HG03103 (cell line): ENCODE data around the gene SLC35G1.

ENCODE experiments used
- ATAC-seq: cut with Tn5 transposase; IDR thresholded peaks from one replicate; pipeline ENCODE4 v1.9.1; 2021; ENCODE audit warnings: low read depth; ENCODE audit not compliant: unreplicated experiment

SLC35G1 gene

GRCh38 chr10:93876381-93876780, 17.4 kb upstream of the SLC35G1 start:
- no peak for ATAC-seq

DNA sequence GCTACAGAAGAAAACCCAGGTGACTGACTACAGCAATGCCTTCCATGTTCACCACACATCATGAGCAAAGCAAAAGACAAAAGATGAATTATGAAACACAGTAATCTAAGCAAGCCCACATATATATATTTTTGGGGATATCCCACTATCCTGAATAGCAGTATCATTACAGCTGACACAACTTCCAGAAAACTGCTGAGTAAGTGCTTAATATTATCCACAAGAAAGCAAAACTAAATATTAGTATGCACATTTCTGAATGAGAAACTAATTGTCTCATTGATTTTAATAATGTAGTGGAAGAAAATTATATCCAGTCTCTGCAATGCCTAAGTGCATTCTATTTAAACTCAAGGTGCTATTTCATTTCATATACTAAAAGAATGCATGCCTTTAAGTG, 14.5 kb upstream of the SLC35G1 start:
- ATAC-seq = no peak

GRCh38 chr10:93894516-93895378, 969 bp downstream of the SLC35G1 start:
- ATAC-seq = peak; percentile 2

DNA sequence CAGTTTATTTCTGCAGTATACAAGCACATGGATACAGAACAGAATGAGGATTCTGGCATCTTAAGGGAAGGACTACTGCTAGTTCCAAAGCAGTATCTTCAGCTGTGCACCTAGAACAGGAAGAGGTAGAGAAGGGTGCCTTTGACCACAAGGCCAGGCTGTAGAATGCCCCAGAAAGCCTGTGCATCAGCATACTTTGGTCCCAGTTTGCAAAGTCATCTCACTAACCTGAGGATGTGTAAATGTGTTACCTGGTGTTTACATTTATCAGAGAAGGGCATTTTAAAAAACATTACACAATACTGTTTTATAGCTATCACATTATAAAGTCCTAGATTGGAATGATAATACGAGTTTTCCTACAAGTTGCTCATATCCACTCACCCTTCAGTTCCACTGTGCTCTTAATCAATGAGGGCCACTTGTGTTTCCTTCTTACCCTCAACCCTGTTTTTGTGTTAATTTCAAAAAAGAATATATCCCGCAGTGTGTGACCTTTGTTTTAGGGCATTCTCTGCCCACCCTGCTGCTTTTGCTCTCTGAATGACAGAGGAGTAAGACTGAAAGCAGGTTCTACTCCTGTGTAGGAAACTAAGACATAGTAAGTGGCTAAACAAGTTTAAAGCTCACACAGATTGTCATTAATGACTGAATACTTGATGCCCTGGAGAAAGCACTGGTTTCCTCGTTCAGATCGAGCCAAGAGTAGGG, 3.4 kb downstream of the SLC35G1 start:
- no peak for ATAC-seq

DNA sequence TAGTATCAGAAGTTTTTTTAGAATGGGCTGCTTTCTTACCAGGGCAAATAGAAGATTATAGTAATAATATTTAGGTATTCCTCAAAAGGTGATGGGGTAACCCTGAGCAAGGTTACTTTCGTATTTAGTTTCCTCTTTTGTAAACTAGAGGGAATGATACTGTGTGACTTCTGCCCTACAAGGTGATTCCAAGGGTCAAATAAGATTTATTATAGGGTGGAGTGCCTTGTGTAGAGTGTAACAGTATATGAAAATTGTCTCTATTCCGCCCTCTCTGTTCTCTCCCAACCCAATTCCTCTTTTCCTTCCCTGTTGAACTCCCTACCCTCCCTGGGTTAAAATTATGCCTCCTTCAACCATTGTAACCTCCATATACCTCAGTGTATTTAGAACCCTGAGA, 5.3 kb downstream of the SLC35G1 start:
- ATAC-seq = no peak

DNA sequence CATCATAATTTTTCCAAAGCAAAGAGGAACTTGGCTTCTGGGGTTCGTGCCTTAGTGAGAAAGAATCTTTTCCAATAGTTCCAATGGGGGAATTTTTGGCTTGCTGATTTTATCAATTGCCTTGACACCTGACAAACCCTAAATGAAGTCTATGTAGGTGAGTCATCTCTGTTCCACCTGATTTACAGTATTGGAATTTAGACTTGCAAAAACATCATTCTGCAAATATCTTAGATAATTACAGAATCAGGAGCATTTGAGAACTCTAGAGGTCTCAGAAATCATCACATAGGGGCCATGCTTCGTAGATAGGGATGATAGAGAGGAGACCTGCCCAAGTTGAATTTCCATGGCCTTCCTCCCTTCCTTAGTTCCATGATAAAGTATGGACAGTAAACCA, 9.3 kb downstream of the SLC35G1 start:
- no peak for ATAC-seq

GRCh38 chr10:93904901-93905300, 11.1 kb downstream of the SLC35G1 start:
- no peak for ATAC-seq

DNA sequence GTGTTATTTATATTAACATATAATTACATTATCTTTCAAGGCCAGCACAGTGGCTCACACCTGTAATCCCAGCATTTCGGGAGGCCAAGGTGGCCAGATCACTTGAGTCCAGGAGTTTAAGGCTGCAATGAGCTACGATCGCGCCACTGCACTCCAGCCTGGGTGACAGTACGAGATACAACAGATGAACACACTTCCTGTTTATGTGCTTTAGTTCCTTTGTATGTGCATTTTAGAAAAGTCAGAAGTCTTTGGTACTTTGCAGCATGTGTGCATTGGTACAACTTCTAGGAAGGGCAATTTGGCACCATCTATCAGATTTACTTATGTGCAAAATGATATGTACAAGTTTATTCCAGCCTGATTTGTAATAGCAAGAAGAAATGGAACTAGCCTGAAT, 13.3 kb downstream of the SLC35G1 start:
- ATAC-seq = no peak

- ATAC-seq = no peak
These were observed 18.1 kb downstream of the SLC35G1 start for GRCh38 chr10:93911866-93912265.

DNA sequence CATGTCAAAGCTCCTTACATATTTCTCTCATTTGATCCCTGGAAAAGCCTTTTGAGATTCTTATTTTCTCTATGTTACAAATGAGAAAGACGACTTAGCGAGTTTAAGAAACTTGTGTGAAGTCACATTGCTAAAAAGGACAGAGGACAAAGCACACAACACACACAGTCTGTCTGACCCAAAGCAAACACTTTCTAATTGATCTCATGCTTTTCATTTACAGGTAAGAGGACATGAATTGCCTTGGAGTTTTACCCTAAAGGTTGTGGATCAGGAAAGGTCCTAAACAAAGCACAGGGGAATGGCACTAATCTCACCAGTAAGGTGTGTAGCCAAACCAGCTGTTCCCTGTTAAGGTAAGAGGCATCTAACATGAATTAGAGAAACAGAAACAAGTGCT, 18.7 kb downstream of the SLC35G1 start:
- ATAC-seq = no peak

DNA sequence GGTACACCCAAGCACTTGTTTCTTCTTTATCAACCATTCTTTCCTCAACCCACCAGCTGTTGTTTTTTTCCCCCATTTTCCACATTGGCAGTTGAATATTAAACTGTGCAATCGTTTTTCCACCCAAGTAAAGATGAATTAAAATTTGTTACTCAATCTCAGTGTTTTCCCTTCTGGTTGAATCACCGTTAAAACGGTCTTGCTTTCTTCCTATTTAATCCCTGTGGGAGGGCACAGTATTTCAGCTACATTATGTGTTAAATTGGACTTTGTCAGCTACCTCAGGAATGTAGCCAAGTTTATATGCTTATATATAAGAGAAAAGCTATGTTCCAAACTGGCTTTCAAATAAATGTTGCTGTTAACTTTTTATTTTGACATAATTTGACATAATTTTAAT, 19.9 kb downstream of the SLC35G1 start:
- ATAC-seq = no peak

DNA sequence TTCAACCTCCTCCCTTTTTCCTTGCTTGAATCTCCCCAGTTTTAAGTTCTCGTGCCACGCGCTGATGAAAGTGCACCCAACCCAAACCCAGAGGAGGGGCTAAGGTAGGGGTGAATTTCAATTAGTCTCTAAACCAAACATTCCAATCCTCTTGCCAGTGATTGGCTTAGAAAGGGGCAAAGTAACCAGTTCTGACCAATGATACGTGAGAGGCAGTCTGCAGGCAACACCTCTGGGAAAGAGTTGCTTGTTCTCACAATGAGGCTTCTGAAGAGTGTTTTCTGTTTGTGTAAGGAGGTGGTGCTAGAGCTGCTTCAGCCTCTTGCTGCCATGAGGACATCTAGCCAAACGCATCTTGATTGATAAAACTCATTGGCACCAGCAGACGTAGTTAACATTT, 21.8 kb downstream of the SLC35G1 start:
- ATAC-seq = no peak

DNA sequence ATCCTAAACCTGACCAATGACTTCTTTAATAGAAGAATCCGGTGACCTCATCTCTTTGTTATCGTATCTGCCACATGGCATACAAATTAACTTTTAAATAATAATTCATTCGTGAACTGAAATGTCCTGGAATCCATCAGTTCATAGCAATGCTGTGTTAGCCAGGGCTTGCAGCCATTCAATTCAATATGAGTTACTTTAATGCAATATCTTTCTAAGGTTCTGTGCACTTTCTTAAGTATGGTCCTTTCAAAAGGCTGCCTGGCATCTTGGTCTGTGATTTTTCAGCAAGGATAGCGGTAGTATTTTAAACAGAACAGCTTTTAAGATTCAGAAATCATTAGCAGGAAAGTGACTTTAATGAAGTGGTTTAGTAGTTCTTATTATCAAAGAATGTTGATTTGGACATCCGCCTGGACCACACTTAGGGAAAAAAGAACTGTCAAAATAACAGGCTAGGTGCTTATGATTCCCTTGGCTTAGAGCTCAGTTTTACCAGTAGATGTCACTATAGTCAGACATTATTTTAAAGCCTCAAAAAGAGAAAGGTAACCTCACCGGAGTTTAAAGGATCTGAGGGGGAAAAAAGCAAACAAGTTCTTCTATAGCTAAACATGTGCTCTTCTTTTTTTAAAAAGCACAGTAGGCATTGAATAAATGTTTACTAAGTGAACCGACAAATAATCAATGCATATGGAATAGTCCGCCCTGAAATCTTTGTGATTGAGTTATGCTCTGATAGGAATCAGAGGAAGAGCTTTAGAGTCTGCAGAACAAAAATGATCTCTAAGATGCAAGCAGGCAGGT, 22.7 kb downstream of the SLC35G1 start:
- ATAC-seq = no peak

GRCh38 chr10:93917064-93917391, 23.2 kb downstream of the SLC35G1 start:
- ATAC-seq = no peak

GRCh38 chr10:93917821-93918220, 24.0 kb downstream of the SLC35G1 start:
- ATAC-seq = no peak

DNA sequence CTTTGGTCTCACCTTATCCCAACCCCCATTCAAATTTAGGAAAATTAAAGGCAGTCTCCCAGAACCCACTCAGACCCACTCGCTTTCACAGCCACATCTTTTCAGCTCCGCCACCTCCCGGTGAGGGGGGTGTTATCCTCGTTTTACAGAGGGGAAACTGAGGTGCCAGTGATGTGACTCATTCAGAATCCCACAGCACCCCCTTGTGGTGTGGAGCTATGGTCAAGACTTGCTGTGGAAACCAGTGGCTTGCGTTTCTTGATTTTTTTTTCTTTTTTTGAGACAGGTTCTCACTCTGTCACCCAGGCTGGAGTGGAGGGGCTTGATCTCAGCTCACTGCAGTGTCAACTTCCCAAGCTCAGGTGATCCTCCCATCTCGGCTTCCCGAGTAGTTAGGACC, 27.6 kb downstream of the SLC35G1 start:
- no peak for ATAC-seq

DNA sequence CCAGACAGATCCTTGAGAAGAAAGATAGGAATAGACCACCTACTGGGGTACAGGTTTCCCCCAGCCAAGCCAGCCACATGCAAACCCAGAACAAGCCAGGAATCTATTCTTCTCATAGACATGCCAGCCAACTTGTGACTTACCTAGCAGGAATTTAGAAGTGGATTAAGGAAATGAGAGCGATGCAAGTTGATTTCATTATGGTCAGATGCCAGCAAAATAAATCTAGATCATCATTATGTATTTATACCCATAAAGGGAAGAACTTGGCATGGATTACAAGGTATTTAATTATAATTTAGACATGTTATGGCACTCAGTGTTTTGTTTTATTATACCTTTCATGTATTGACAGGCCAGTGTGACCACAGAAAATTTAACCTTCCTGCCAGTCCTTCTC, 32.8 kb downstream of the SLC35G1 start:
- ATAC-seq = no peak

DNA sequence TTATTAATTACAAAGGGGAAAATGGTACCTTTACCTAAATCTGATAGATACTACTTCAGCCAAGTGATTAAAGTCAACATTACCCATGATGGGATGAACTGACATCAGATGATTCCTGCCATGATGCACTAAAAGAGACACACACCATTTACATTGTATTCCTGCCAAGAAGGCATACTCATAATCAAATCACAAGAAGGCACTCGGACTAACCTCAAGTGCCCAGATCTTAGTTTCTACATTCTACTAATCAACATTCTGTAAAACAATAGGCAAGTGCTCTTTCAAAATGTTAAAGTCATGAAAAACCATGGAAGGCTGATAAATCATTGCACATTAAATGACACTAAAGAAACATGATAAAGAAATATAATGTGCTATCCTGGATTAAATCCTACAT, 44.4 kb downstream of the SLC35G1 start:
- ATAC-seq = no peak

DNA sequence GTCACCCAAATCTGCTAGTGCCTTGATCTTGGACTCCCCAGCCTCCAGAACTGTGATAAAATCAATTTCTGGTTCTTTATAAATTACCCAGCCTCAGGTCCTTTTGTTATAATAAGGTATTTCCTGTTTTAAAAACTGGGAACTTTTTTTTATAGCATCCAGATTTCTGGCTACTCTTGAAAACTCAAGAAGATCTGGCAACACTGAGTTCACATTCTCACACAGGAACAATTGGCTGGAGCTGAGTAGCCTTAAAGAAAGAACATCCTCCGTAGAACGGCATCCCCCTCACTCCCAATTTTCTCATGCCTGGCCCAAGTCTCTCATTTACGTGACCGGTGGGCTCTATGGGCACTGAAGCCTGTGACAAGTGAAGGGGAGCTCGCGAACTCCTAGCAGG, 47.1 kb downstream of the SLC35G1 start:
- ATAC-seq = no peak

DNA sequence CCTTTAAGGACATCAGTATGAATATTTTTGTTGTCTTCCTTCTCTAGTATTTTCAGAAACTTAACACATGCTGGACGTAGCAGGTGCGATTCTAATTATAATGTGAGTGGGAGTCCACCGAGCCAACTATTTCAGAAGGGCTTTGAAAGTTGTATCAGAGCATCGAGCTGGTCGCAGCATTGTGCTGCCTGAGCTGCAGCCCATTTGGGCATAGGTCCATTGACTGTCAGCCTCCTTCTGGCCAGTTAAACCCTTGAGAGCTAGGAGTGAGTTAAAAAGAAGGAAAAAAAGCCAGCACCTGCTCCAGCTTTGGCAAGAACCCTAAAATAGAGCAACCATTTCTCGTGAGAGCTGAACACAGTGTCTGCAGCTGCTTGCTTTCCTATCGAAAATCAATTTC, 47.8 kb downstream of the SLC35G1 start:
- ATAC-seq = no peak

DNA sequence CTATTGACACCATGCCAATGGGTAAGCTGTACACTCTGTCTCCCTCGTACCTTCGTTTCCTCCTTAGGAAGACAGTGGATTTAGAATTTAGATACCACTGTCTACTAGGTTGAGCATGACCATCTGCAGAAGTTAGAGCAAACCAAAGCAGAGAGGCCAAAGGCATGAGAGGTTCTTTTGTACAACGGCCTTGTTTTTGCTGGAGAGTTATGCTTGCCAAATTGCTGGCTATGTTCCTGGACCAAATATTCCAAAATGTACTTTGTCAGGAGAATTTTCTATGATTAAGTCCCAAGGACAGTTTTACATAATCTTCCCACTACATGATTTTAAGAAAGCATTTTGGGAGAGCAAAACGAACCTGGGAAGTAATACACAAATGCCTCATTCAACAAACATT, 52.0 kb downstream of the SLC35G1 start:
- ATAC-seq = no peak
